Measurements from ENCODE around the gene TMEM14C.
"Not testable (repeated sequence)": the region's sequence is repeated elsewhere in the genome, so short reads cannot be mapped to it uniquely, and the experiment has no call there.

Gene TMEM14C

DNA sequence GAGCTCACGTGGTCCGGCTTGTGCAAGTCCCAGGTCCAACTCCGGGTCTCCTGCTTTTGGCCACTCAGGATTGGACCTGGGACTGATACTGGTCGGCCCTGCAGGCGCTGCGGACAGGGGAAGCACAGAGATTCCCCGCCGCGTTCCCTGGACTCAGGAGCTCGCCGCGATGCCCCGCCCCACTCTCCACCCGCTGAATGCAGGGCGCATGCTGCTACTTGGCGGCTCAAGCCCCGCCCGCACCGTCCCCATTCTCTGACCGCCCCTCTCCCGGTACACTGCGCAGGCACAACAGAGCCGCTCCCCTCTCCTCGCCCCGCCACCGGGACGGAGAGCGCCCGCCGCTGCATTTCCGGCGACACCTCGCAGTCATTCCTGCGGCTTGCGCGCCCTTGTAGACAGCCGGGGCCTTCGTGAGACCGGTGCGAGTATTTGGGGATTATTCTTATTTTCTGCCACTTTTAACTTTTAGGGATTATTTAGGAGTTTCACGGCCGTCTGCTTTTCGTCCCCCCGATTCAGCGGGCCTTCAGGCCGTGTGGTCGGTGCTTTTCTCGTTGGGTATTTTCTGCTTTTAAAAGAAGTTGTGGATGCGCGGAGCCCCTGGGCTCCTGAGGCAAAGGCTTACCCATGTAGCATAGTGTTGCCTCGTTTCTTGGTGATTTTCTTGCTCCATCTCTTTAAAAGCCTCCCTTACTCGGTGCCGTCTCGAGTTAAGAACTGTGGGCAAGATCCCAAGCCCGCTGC is at the start of gene TMEM14C:
Gene TMEM14C (plus strand): TSS at position 251 of the 747 bp plus-strand sequence. CDS start 1,544 bp downstream, outside the sequence.
- peak; percentile 81 for DNase-seq

DNA sequence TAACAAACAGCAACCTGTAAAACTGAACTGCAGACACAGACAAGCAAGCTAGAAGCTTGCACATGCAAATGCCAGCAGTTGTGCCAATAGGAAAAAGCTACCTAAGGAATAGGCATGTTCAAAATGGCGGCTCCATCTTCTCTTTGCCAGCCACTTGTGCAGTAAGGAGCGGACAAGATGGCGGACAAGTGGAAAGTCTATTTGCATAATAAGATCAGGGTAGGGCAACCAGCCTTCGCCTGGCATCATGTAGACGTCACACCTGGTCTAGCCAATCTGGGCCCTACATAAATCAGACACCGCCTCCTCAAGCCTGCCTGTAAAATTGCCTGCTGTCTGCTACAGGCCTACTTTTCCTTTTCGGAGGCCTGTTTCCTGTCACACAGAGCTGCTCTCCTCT is 46.5 kb upstream of the TMEM14C start:
- DNase-seq, result no peak

DNA sequence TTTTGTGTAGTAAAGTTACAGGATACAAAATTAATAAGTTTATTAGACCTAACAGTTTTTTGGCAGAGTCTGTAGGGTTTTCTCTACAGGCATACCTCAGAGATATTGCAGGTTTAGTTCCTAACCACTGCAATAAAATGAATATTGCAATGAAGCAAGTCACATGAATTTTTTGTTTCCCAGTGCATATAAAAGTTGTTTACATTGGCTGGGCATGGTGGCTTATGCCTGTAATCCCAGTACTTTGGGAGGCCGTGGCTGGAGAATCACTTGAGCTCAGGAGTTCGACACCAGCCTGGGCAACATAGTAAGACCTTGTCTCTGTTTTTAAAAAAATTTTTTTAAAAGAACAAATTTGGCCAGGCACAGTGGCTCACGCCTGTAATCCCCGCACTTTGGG is 44.4 kb upstream of the TMEM14C start:
- no peak for DNase-seq

DNA sequence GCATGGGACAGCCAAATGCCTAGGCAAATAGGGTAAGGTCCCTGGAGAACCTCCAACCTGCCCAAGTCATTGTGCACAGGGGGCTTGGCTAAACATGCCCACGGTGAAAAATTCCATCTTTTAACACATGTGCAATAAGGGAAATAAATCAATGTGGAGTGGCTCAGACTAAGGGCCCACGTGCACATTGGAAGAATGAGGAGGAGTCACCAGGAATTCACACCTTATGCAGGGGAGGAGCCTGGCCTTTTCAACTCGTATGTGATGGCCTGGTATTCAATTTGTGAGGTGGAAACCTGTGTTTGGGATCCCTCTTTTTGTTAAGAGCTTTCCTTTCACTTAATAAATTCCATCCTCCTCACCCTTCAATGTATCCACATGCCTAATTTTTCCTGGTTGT is 41.1 kb upstream of the TMEM14C start:
- no peak for DNase-seq

DNA sequence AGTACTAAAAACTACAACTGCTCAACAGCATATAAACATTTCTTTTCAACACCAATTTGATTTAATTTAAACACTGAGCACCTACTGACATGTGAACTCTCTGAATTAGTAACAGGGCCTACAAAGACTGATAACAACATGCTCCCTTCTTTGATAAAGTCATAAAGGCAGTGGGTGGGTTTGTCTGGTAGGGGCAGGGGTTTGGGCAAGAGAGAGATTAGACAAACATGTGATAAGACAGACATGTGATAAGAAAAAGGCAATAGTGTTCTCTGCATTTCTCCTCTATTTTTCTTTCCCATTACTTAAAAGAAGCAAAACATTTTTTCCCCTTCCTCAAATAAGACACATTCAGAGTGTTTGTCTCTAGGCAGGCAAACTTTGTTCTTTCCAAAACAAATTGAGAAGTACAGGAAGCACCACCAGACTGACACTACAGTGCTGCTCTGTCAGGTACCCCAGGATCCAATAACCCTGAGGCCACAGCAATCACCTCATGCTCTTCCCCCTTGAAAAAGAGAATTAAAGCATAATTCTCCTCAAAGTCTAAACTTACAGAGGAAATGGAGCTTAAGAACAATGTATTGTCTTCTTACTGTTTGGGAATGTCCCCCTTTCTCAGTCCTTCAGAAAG is 40.4 kb upstream of the TMEM14C start:
- DNase-seq, result no peak

DNA sequence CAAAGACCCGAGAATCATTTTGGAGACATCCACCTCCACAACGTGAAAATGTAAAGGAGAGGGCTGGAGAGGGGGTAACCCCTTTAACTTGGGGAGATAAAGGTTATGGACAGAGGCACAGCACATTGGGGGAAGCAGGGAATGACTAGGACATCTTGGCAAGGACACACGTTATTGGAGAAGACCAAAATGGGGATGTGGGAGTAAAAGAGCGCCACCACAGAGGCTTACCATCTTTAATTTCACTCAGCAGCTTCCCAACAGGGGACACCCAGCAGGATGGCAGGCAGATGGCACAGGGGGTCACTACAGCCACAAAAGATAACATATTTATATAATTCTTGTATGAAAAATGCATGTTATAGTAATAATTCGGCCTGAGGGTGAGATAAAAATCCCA is 38.3 kb upstream of the TMEM14C start:
- no peak for DNase-seq

DNA sequence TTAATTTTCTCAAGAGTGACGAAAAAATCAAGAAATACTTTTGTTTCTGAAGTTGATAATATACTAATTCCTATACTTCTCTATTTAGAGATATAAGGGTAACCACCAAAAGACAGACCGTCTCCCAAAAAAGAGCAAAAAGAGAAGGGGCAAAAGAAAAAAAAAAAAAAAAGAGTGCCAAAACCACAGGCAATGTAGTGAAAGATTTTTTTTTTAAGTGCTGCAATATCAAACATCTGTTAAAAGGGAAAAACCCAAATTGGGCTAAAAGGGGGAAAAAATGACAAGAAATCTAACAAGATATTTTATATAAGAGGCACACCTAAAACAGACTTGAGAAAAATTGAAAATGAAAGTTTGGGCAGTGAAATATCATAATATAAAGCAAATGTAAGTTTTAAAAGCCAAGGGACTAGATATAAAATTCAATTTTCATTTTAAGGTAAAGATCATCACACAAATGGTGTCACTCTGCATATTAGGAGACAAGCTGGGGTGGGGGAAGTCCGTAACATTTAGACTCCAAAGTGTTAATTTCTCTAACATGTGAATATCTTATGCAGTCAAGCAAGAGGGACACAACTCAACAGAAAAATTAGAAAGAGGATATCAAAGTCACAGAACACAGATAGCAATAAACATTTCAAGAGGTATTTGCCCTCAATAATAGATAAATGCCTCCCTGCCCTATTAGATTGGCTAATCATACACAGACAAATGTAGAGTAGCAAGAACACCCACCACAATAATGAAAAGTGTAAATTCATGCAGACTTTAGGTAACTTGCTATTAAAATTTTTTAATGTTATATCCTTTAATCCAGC is 37.6 kb upstream of the TMEM14C start:
- DNase-seq, result no peak

DNA sequence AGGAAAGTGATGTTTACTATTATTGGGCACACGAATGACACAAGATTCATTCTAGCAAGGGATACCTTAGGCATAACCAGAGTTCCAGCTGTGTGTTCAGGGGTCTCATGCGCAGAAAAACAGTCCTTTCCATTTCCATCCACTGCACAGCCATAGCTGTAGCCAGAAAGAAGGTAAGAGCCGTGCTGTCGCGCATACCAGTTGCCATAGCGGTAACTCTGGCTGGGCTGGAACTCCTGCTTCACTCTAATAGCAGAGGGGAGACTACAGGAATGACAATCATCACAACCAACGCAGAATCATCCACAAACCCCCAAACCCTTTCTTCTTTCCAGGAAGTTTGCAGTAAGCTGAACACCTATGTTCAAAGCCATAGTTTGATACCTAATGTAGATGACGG is 36.0 kb upstream of the TMEM14C start:
- no peak for DNase-seq

DNA sequence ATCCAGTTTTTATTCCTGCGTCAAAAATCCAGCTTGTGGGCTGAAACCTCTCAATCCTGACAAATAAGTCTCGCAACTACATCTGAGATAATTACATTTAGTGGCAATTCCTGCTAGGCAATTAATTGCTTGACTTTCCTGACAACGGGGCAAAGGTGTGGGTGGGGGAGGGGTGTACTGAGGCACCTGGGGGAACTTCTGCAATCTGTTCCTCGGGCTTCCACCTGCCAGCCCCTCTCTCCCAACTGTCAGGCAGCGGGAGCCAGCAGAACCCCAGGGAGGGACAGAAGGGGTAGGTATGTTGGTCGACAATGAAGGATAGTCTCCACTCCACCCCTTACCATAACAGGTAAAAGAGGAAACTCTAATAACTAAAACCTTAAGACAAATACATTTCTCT is 35.3 kb upstream of the TMEM14C start:
- DNase-seq, result no peak

DNA sequence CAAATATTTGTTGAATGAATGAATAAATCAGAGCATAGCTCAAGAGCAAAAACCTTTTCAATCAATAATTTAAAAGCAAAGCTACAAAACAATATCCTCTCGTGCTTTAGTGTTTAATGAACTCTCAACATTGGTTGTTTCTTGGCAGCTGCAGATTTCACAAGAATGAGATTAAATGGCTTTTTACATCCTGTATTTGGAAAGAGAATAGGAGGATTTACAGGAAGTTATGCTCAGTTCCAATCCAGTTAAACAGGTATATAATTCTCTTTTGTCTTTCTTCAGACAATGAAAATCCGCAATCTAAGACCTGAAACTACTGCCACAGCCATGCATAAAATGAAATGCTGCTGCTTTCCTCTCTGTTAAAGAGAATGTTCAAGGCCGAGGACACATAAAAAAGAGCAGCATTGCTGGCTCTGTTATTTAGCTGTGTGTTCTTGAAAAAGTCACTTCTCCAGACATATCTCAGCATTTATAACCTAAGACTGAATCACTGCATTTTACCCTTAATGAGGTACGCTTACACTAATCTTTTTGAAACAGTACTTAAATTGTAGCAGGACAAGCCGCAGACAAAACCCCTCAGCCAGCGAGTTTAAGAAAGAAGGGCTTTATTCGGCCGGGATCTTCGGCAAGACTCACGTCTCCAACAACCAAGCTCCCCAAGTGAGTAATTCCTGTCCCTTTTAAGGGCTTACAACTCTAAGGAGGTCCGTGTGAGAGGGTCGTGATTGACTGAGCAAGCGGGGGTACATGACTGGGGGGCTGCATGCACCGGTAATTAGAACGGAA is 32.0 kb upstream of the TMEM14C start:
- DNase-seq, result no peak

DNA sequence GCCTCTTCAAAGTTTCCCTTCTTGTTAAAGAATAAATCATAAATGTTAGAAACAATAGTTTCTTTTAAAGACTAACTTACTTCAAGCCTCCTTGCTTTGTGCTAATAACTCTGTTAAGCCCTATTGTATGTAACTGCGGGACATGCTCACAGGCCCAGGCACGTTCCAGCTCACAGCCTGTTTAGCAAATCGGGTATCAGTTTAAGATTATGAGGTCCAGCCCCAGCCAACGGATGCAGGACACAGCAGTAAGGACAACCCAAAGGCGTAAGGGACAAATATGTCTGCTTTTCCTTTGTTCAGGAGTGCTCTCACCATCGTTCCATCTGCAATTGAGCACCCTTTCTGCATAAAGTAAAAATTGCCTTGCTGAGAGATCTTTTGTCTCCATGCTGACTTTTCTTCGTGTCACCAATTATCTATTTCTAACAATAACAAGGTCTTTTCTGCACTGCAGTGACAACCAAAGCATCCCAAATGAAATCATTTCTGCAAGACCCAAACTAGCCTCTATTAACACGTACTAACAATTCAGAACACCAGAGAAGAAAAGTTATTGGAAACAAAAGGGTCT is 29.8 kb upstream of the TMEM14C start:
- no peak for DNase-seq

DNA sequence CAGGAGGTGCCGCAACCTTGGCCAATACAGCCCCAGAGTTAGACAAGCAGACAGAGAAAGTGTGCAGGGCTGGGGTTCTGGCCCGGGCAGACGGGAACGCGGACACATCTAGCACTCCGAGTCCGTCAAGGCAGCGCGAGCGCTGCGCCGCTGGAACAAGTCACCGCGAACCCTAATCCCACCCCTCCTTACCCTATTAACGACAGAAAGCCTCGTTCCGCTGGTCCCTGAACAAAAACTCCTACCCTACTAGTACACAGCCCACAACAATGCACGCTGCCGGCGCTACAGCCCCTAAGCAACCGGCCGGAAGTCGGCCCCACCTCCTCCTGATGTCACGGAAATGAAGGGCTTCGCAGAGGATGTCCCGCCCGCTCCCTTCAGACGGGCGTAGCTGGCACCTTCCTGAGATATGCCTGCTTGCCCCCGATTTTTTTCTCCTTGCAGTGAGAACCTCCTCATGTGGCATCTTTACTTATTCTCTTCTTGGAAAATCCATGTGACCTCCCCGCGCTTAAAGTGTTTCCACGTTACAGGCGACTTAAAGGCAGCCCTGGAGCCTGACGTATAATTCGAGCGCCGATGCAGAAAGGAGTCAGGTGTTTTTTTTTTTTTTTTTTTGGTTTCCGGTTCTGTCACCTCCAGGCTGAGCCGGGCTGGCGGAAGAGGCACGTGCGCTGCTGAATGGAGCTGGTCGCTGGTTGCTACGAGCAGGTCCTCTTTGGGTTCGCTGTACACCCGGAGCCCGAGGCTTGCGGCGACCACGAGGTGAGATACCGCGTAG is 28.4 kb upstream of the TMEM14C start, which contains the start of the genes C6orf52 and PAK1IP1:
Gene C6orf52 (minus strand): TSS at position 315 of the 784 bp plus-strand sequence. CDS start 7,066 bp downstream, outside the sequence.
Gene PAK1IP1 (plus strand): TSS at position 671 of the 784 bp plus-strand sequence. CDS start 14 bp downstream, at position 685.
- peak; percentile 94 for DNase-seq

DNA sequence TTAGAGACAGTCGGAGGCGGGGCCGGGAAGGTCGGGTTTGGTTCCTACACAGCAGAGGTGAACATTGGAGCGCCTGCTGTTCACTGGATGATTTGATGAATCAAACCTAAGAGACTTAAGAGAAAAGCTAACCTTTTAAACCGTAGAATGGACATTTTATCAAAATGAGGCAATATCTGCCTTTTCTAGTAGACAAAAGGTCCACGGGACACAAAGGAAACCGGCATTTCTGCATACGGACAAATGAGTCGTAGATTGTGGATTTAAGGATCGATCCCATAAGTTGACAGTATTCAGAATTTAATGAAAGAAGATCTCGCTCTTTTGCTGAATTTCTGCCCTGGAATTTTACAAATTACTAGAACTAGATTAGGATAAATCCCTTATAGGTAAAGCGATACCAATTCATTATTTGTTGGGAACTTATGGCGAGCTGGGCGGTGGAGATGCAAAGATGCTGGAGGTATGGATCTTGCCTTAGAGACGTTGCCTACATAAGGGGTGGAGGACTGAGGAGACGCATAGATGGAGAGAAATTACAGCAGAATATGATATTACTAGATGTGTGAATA is 27.7 kb upstream of the TMEM14C start:
- DNase-seq, result no peak

DNA sequence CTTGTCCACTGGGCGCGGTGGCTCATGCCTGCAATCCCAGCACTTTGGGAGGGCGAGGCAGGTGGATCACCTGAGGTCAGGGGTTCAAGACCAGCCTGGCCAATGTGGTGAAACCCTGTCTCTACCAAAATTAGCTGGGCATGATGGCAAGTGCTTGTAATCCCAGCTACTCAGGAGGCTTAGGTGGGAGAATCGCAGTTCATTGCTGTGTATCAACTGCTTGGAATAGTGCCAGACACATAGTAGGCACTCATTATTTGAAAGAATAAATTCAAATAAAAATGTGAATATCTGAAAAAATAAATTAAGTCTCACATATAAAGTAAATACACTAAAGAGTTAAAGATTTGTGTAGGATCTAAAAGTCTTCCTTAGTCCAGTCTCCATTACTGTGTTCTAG is 26.2 kb upstream of the TMEM14C start:
- no peak for DNase-seq

DNA sequence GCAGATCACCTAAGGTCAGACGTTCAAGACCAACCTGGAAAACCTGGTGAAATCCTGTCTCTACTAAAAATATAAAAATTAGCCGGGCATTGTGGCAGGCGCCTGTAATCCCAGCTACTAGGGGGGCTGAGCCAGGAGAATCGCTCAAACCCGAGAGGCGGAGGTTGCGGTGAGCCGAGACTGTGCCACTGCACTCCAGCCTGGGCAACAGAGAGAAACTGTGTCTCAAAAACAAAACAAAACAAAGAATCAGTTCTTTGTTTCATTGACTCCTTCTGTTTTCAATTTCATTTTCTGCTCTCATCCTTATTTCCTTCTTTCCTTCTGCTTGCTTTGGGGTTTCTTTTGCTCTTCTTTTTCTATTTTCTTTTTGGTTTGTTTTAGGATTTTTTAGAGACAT is 8.9 kb upstream of the TMEM14C start:
- no peak for DNase-seq

DNA sequence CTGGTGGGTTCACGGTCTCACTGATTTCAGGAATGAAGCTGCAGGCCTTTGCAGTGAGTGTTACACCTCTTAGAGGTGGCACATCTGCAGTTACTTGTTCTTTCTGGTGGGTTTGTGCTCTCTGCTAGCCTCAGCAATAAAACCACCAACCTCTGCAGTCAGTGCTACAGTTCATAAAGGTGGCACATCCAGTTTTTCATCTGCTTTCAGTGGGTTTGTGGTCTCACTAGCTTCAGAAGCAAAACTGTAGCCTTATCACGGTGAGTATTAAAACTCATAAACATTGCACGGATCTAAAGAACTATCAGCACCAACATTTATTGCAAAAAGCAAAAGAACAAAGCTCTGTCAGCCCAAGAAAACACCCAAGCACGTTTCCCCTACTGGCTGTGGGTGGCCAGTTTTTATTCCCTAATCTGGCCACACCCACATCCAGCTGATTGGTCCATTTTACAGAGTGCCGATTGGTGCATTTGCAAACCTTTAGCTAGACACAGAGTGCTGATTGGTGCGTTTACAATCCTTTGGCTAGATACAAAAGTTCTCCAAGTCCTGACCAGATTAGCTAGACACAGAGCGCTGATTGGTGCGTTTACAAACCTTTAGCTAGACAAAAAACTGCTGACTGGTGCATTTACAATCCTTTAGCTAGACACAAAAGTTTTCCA is 3.4 kb upstream of the TMEM14C start:
- DNase-seq, result peak; percentile 68

DNA sequence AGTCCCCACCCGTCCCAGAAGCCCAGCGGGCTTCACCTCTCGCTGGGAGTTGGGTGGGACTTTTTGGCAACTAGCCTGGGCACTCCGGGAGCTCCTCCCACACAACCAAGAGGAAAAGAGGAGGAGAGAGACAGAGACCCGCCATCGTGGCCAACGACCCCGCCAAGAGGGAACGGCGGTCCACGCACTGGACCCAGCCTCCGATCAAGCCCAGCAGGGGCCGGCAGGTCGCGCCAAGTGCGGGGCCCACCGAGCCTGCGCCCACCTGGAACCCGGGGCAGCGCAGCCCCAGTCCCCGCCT is 3.0 kb upstream of the TMEM14C start:
- DNase-seq, result no peak

DNA sequence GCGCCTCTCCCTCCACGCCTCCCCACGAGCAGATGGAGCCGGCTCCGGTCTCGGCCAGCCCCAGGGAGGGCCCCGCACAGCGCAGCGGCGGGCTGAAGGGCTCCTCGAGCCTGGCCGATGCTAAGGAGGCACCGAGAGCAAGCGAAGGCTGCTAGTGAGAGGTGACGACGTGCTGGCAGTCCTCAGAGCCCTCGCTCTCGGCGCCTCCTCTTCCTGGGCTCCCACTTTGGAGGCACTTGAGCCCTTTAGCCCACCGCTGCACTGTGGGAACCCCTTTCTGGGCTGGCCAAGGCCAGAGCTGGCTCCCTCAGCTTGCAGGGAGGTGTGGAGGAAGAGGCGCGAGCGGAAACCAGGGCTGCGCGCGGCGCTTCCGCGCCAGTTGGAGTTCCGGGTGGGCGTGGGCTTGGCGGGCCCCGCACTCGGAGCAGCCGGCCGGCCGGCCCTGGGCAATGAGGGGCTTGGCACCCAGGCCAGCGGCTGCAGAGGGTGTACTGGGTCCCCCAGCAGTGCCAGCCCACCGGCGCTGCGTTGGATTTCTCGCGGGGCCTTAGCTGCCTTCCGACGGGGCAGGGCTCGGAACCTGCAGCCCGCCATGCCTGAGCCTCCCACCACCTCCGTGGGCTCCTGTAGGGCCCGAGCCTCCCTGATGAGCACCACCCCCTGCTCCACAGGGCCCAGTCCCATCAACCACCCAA is 2.5 kb upstream of the TMEM14C start:
- peak; percentile 61 for DNase-seq

DNA sequence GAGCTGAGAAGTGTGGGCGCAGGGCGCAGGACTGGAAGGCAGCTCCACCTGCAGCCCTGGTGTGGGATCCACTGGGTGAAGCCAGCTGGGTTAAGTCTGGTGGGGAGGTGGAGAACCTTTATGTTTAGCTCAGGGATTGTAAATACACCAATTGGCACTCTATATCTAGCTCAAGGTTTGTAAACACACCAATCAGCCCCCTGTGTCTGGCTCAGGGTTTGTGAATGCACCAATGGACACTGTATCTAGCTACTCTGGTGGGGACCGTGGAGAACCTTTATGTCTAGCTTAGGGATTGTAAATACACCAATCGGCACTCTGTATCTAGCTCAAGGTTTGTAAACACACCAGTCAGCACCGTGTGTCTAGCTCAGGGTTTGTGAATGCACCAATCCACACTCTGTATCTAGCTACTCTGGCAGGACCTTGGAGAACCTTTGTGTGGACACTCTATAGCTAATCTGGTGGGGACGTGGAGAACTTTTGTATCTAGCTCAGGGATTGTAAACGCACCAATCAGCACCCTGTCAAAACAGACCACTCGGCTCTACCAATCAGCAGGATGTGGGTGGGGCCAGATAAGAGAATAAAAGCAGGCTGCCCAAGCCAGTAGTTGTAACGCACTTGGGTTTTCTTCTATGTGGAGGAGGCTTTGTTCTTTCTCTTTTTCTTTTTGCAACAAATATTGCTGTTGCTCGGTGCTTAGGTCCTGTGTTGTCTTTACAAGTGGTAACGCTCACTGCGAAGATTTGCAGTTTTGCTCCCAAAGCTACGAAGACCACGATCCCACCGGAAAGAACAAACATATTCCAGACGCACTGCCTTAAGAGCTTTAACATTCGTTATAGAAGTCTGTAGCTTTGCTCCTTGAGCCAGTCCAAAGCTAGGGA is 1.7 kb upstream of the TMEM14C start:
- not testable (repeated sequence) for DNase-seq

All from CD4-positive, alpha-beta T cell treated with Interleukin-10 for 1 hour (primary cell).